Testis (tissue), 3 donors: ENCODE data around the gene SSBP2. TPM values are rescaled to one million over a fixed set of nuclear protein-coding genes. Genes with fewer than 3 reads are reported as not detected.

Experiments
- DNase-seq: peaks from one replicate; pipeline ENCODE4 v3.0.0-alpha.2; 2019
- H3K27ac ChIP-seq, 2 donors: fragments of 200-600 bp; sonication (generic); one replicate each; pipeline ENCODE4 v1.5.1; 2019
- H3K27me3 ChIP-seq: fragments of 200-600 bp; sonication (generic); one replicate; pipeline ENCODE4 v1.5.1; 2019
- H3K36me3 ChIP-seq: fragments of 200-600 bp; sonication (generic); one replicate; pipeline ENCODE4 v1.5.1; 2017; ENCODE audit warnings: low read depth; ENCODE audit errors: missing control alignments
- H3K4me1 ChIP-seq: fragments of 200-600 bp; sonication (generic); one replicate; pipeline ENCODE4 v1.5.1; 2019
- H3K4me3 ChIP-seq, 2 donors: fragments of 200-600 bp; sonication (generic); one replicate each; pipeline ENCODE4 v1.5.1; 2017 to 2019
- H3K9me3 ChIP-seq: fragments of 200-600 bp; sonication (generic); one replicate; pipeline ENCODE4 v1.5.1; 2017
- CTCF ChIP-seq, 3 experiments: fragments of 450-650 bp in 2 of 3; fragments of 200-600 bp in 1 of 3; sonication (generic) in 1 of 3; IDR thresholded peaks; one replicate each; pipeline ENCODE4 v1.5.1; 2016 to 2019; ENCODE audit warnings: antibody characterized with exemption in 3 of 3, mild to moderate bottlenecking in 2 of 3, moderate library complexity in 1 of 3
- POLR2A ChIP-seq: fragments of 450-650 bp; IDR thresholded peaks from one replicate; pipeline ENCODE4 v1.6.1; 2017; ENCODE audit warnings: antibody characterized with exemption, mild to moderate bottlenecking, moderate library complexity
- WGBS, 2 donors: methylation state at CpG; one replicate each; pipeline ENCODE4 v1.1.5; 2018; 5-methylcytosine and 5-hydroxymethylcytosine counted together
- intact Hi-C: fragments of 100-400 bp; cut with DNase I; formaldehyde crosslinking; loops from one replicate; pipeline ENCODE4 v1.15.1; 2023; ENCODE audit warnings: low total_unique reads
- polyA plus RNA-seq: library from polyadenylated mRNA; stranded (reverse); fragments of 350-450 nt; fragmentation: Illumina TruSeq; extraction: RNeasy Lipid Tissue Mini Kit (QIAGEN cat#74804); gene quantifications from one replicate; pipeline ENCODE4 v1.2.3, GENCODE V29; 2014; ENCODE audit warnings: low read depth, low replicate concordance; ENCODE audit not compliant: insufficient read depth
- total RNA-seq, 2 donors: library from RNA; depleted of rRNA; stranded (reverse); fragments of >200 nt; gene quantifications; one replicate each; pipeline ENCODE4 v1.2.3, GENCODE V29; 2016

SSBP2 gene
- total and polyA plus RNA-seq, 3 donors from 2014 or later = 17.5 to 27.6 (median 22.7) TPM

GRCh38 chr5:81577091-81577490, 173.8 kb downstream of the SSBP2 start:
- Histone ChIP-seq H3K4me1 (no peaks in the 10 kb centered on the region), H3K27ac (no peak overlapping the region), H3K36me3 (no peaks in the 10 kb centered on the region), H3K4me3 (no peak overlapping the region), H3K9me3 (no peaks in the 10 kb centered on the region), H3K27me3 (no peaks in the 10 kb centered on the region)
- TF ChIP-seq POLR2A (no peak), CTCF (IDR thresholded peaks at IDR 0.05) (no peak)
- DNase-seq = no peak
- intact Hi-C loops = no loop called here
- 78 to 92% methylated on average over 3 of the region's 3 CpGs for whole genome bisulfite sequencing, 2 donors

- Histone ChIP-seq H3K4me3 (no peak overlapping the region), H3K36me3 (no peaks in the 10 kb centered on the region), H3K9me3 (no peaks in the 10 kb centered on the region), H3K27me3 (no peaks in the 10 kb centered on the region), H3K4me1 (no peaks in the 10 kb centered on the region), H3K27ac (no peak overlapping the region)
- 83 to 87% methylated on average over 1 of the region's 1 CpG for WGBS, 2 donors
- TF ChIP-seq POLR2A (no peak), CTCF (IDR thresholded peaks at IDR 0.05) (no peak)
- no peak for DNase-seq
- intact Hi-C loops = no loop called here
Measured at GRCh38 chr5:81575924-81576323, 175.0 kb downstream of the SSBP2 start.

- no peak overlapping the region for H3K27ac ChIP-seq
- intact Hi-C loops = no loop called here
- no peaks in the 10 kb centered on the region for H3K4me1 ChIP-seq
- H3K9me3 ChIP-seq = no peaks in the 10 kb centered on the region
- H3K27me3 ChIP-seq = no peaks in the 10 kb centered on the region
- no peak for DNase-seq
- H3K4me3 ChIP-seq = no peak overlapping the region
- H3K36me3 ChIP-seq = no peaks in the 10 kb centered on the region
- TF ChIP-seq POLR2A = no peak
- TF ChIP-seq CTCF (IDR thresholded peaks at IDR 0.05) = no peak
Measured at GRCh38 chr5:81572201-81572600, 178.7 kb downstream of the SSBP2 start.

GRCh38 chr5:81558188-81558587, 192.7 kb downstream of the SSBP2 start:
- no peak for DNase-seq
- intact Hi-C loops = no loop called here
- Histone ChIP-seq H3K27me3 (no peaks in the 10 kb centered on the region), H3K4me3 (no peak overlapping the region), H3K9me3 (no peaks in the 10 kb centered on the region), H3K4me1 (peaks cover 13% of the 10 kb centered on the region), H3K36me3 (no peaks in the 10 kb centered on the region), H3K27ac (no peak overlapping the region)
- TF ChIP-seq POLR2A = no peak
- no peak for TF ChIP-seq CTCF (IDR thresholded peaks at IDR 0.05)
- 59 to 73% methylated on average over 1 of the region's 1 CpG for WGBS, 2 donors

- Histone ChIP-seq H3K4me1 (peaks cover 13% of the 10 kb centered on the region), H3K27me3 (no peaks in the 10 kb centered on the region), H3K9me3 (no peaks in the 10 kb centered on the region), H3K27ac (no peak overlapping the region), H3K36me3 (no peaks in the 10 kb centered on the region), H3K4me3 (no peak overlapping the region)
- intact Hi-C loops = no loop called here
- no peak for DNase-seq
- TF ChIP-seq CTCF (IDR thresholded peaks at IDR 0.05) = no peak
- no peak for TF ChIP-seq POLR2A
Measured at GRCh38 chr5:81556809-81557208, 194.1 kb downstream of the SSBP2 start.
